Neuronal stem cell (in vitro differentiated cells): Measurements from ENCODE around the gene COL8A2.
A peak's percentile ranks its signal among the peaks of the same experiment; 100 is the strongest.

Experiments
- DNase-seq: peaks from one replicate; pipeline ENCODE4 v3.0.0-alpha.2; 2013; ENCODE audit warnings: low spot score
- H2AFZ ChIP-seq: one replicate; pipeline ENCODE4 v1.6.1; 2013; ENCODE audit warnings: mild to moderate bottlenecking, low read length, inconsistent platforms
- H2AK5ac ChIP-seq: 2 replicates; pipeline ENCODE4 v1.6.1; 2013; ENCODE audit warnings: low read depth, mild to moderate bottlenecking, inconsistent platforms, low read length, moderate library complexity, mixed read lengths
- H2BK120ac ChIP-seq: 2 replicates; pipeline ENCODE4 v1.6.1; 2013; ENCODE audit warnings: low read depth, mild to moderate bottlenecking, inconsistent platforms, low read length, moderate library complexity, mixed read lengths
- H2BK12ac ChIP-seq: one replicate; pipeline ENCODE4 v1.6.1; 2013; ENCODE audit warnings: low read length, inconsistent platforms
- H2BK15ac ChIP-seq: 2 replicates; pipeline ENCODE4 v1.6.1; 2013; ENCODE audit warnings: mild to moderate bottlenecking, low read length, inconsistent platforms, mixed read lengths
- H2BK5ac ChIP-seq: one replicate; pipeline ENCODE4 v1.6.1; 2013; ENCODE audit warnings: inconsistent platforms, mild to moderate bottlenecking, low read length, moderate library complexity
- H3K14ac ChIP-seq: one replicate; pipeline ENCODE4 v1.6.1; 2013; ENCODE audit warnings: low read length, inconsistent platforms
- H3K18ac ChIP-seq: 2 replicates; pipeline ENCODE4 v1.6.1; 2013; ENCODE audit warnings: low read length, inconsistent platforms
- H3K23ac ChIP-seq: 2 replicates; pipeline ENCODE4 v1.6.1; 2013; ENCODE audit warnings: low read depth, mild to moderate bottlenecking, mixed read lengths, low read length, inconsistent platforms; ENCODE audit not compliant: poor library complexity
- H3K27ac ChIP-seq: replicated peaks from 3 replicates; pipeline ENCODE4 v1.5.1; 2013; ENCODE audit warnings: low read length, inconsistent platforms
- H3K27me3 ChIP-seq, 3 experiments: 2 replicates each; pipeline ENCODE4 v1.6.1; 2013; ENCODE audit warnings: low read length in 3 of 3, mild to moderate bottlenecking in 2 of 3, inconsistent platforms in 1 of 3, low read depth in 1 of 3, mixed read lengths in 1 of 3, moderate library complexity in 1 of 3; ENCODE audit not compliant: control insufficient read depth in 3 of 3, insufficient read depth in 3 of 3
- H3K36me3 ChIP-seq, 2 donors: replicated peaks in 1 of 2; 2 replicates each; pipeline ENCODE4 v1.6.1; 2013; ENCODE audit warnings: low read length in 2 of 2; ENCODE audit not compliant: control insufficient read depth in 2 of 2, insufficient read depth in 2 of 2
- H3K4ac ChIP-seq: 2 replicates; pipeline ENCODE4 v1.6.1; 2013; ENCODE audit warnings: inconsistent platforms, mild to moderate bottlenecking, low read length, moderate library complexity
- H3K4me1 ChIP-seq, 2 donors: 1 replicate in 1 of 2; 2 replicates in 1 of 2; pipeline ENCODE4 v1.6.1; 2013; ENCODE audit warnings: low read length in 2 of 2, low read depth in 1 of 2; ENCODE audit not compliant: control insufficient read depth in 2 of 2, insufficient read depth in 1 of 2
- H3K4me2 ChIP-seq: one replicate; pipeline ENCODE4 v1.6.1; 2013; ENCODE audit warnings: mild to moderate bottlenecking, low read length, inconsistent platforms; ENCODE audit not compliant: insufficient read depth, poor library complexity, severe bottlenecking
- H3K4me3 ChIP-seq, 2 donors: 2 replicates each; pipeline ENCODE4 v1.5.1; 2013; ENCODE audit warnings: low read length in 2 of 2, mild to moderate bottlenecking in 2 of 2, inconsistent platforms in 1 of 2, moderate library complexity in 1 of 2
- H3K79me1 ChIP-seq: one replicate; pipeline ENCODE4 v1.6.1; 2013; ENCODE audit warnings: low read depth, mild to moderate bottlenecking, inconsistent platforms, low read length, moderate library complexity
- H3K9ac ChIP-seq: one replicate; pipeline ENCODE4 v1.6.1; 2013; ENCODE audit warnings: mild to moderate bottlenecking, low read depth, low read length, inconsistent platforms; ENCODE audit not compliant: poor library complexity
- H3K9me3 ChIP-seq, 2 donors: replicated peaks in 1 of 2; 2 replicates each; pipeline versions ENCODE3 to v1.6.1; 2013; ENCODE audit warnings: low read length in 2 of 2, mild to moderate bottlenecking in 2 of 2, inconsistent platforms in 1 of 2, low read depth in 1 of 2, mixed read lengths in 1 of 2, moderate library complexity in 1 of 2; ENCODE audit not compliant: control insufficient read depth in 2 of 2, insufficient read depth in 1 of 2
- H4K8ac ChIP-seq: one replicate; pipeline ENCODE4 v1.6.1; 2013; ENCODE audit warnings: low read depth, mild to moderate bottlenecking, inconsistent platforms, low read length, moderate library complexity
- H4K91ac ChIP-seq: one replicate; pipeline ENCODE4 v1.6.1; 2013; ENCODE audit warnings: low read length, low read depth, mild to moderate bottlenecking, inconsistent platforms; ENCODE audit not compliant: poor library complexity
- WGBS, 2 donors: extraction: QIAGEN DNeasy Blood & Tissue Kit; methylation state at CpG; one replicate each; pipeline ENCODE4 v1.1.7; 2013; ENCODE audit warnings: missing lambda C conversion rate in 2 of 2, mixed read lengths in 1 of 2; ENCODE audit not compliant: insufficient read length in 2 of 2, insufficient replicate concordance in 1 of 2; ENCODE audit errors: extremely low coverage in 2 of 2; 5-methylcytosine and 5-hydroxymethylcytosine counted together

Gene COL8A2

DNA sequence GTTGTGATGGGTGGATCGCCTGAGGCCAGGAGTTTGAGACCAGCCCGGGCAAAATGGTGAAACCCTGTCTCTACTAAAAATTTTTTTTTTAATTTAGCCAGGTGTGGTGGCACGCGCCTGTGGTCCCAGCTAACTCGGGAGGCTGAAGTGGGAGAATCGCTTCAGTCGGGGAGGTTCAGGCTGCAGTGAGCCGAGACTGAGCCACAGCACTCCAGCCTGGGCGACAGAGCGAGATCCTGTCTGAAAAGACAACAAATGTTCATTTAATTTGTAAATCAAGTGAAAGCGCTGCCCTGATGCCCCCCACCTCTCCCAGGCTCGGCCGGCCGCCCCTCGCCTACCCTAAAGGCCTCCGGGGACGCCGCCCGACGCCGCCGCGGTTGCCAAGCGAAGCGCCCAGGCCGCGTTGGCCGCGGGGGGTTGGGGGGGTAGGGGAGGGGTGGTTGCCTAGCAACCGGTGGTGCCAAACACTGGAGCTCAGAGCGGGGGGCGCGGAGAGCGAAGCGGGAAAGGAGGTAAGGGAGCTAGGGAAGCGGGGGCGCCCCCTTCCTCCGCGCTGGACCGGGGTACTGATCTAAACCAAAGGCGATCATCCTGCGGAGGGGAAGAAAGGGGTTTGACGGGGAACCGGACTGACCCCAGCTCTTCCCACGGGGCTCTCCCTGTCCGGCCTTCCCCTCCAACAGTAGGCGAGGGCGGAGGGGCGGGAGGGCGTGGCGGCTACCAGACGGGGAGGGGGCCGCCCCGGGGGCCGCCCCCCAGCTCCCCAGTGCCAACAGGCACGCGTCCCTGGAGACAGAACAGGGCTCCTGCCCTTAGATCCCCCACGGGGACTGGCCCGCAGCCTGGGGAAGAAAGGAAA lies 41.2 kb downstream of the COL8A2 start, which contains the start of gene TEKT2:
Gene TEKT2, plus strand, starts transcription at position 460 of the 862 bp plus-strand sequence. CDS start 828 bp downstream, outside the sequence.
- Histone ChIP-seq H4K91ac (no peak within 1 kb of the TSS), H3K27me3 (no peaks in the 10 kb centered on the region), H3K14ac (peak within 1 kb of the TSS; percentile 65), H3K4me1 (peaks cover 9 to 11% of the 10 kb centered on the region in 2 donors), H2BK5ac (peak within 1 kb of the TSS; percentile 44), H2AFZ (peak within 1 kb of the TSS; percentile 94), H3K4me2 (peak within 1 kb of the TSS; percentile 95), H4K8ac (no peak within 1 kb of the TSS), H3K23ac (no peak within 1 kb of the TSS), H3K18ac (peak within 1 kb of the TSS; percentile 98), H3K36me3 (peaks cover 13 to 15% of the 10 kb centered on the region in 2 donors), H3K9me3 (no peaks in the 10 kb centered on the region), H2BK12ac (peak within 1 kb of the TSS; percentile 88), H3K79me1 (peaks cover 6% of the 10 kb centered on the region), H3K9ac (peak within 1 kb of the TSS; percentile 17), H3K4me3 (peak within 1 kb of the TSS; percentile 54 to 80), H3K4ac (no peak within 1 kb of the TSS), H2BK15ac (peak within 1 kb of the TSS; percentile 98), H3K27ac (peak within 1 kb of the TSS; percentile 57), H2AK5ac (peak within 1 kb of the TSS; percentile 32), H2BK120ac (no peak within 1 kb of the TSS)
- no CpG with 5 or more reads among the region's 59 CpGs for WGBS, 2 donors
- peak; percentile 89 for DNase-seq

DNA sequence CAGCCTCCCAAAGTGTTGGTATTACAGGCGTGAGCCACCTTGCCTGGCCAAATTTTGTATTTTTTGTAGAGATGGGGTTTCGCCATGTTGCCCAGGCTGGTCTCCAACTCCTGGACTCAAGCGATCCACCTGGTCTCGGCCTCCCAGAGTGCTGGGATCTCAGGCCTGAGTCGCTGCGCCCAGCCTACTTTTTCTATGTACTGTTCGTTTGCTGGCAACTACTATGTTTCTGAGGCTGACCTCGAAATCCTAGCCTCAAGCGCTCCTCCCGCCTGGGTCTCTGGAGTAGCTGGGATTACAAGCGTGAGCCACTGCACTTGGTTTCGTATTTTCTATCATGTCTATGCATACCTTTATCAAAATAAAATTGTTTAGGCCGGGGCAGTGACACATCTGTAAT lies 41.8 kb downstream of the COL8A2 start:
- Histone ChIP-seq H3K4me1 (peaks cover 6 to 8% of the 10 kb centered on the region in 2 donors), H3K23ac (no peak overlapping the region), H3K27me3 (no peaks in the 10 kb centered on the region), H2AFZ (peak overlapping the region; percentile 94), H3K9me3 (no peaks in the 10 kb centered on the region), H3K18ac (no peak overlapping the region), H3K4me3 (peak overlapping the region in 1 of 2 donors; percentile 54), H3K4ac (no peak overlapping the region), H3K27ac (no peak overlapping the region), H3K4me2 (no peak overlapping the region), H4K91ac (no peak overlapping the region), H4K8ac (no peak overlapping the region), H2BK5ac (peak overlapping the region; percentile 44), H3K36me3 (peaks cover 13 to 15% of the 10 kb centered on the region in 2 donors), H2BK15ac (peak overlapping the region; percentile 81), H2BK12ac (no peak overlapping the region), H3K9ac (no peak overlapping the region), H2BK120ac (no peak overlapping the region), H2AK5ac (no peak overlapping the region), H3K14ac (no peak overlapping the region), H3K79me1 (peaks cover 5% of the 10 kb centered on the region)
- no peak for DNase-seq
- no CpG with 5 or more reads among the region's 13 CpGs for WGBS, 2 donors

DNA sequence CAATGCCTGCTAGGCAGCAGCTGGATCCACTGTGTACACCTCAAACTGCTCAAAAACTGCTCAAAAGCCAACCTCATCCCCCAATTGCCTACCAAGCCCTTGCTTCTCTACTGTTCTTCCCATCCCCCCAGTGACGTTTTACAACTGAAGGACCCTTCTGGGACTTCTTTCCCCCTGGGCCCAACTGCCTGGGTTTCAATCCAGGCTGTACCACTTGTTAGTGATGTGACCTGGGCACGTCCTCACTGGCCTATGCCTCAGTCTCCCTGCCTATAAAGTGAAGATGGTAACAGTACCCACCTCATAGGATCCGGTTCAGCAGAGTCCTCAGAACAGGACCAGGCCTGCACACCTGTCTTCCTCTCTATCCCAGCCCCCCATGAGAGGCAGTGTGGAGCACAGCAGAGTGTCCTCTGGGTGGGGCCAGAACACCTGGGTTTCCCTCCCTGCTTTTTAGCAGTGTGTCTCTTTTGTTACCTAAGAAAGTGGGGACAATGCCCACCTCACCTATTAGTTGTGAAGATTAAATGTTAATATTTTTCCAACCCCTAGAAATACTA lies 43.0 kb downstream of the COL8A2 start:
- Histone ChIP-seq H2BK120ac (no peak overlapping the region), H3K4me1 (peaks cover 5 to 7% of the 10 kb centered on the region in 2 donors), H3K36me3 (peaks cover 5 to 6% of the 10 kb centered on the region in 2 donors), H3K27ac (no peak overlapping the region), H2AK5ac (no peak overlapping the region), H3K4me3 (no peak overlapping the region), H3K4me2 (no peak overlapping the region), H3K9ac (no peak overlapping the region), H4K8ac (no peak overlapping the region), H4K91ac (no peak overlapping the region), H3K18ac (no peak overlapping the region), H3K27me3 (no peaks in the 10 kb centered on the region), H3K4ac (no peak overlapping the region), H3K79me1 (peaks cover 3% of the 10 kb centered on the region), H2BK12ac (no peak overlapping the region), H2BK15ac (no peak overlapping the region), H3K14ac (no peak overlapping the region), H3K23ac (no peak overlapping the region), H2BK5ac (no peak overlapping the region), H3K9me3 (no peaks in the 10 kb centered on the region), H2AFZ (no peak overlapping the region)
- no CpG with 5 or more reads among the region's 3 CpGs for WGBS, 2 donors
- DNase-seq = no peak

DNA sequence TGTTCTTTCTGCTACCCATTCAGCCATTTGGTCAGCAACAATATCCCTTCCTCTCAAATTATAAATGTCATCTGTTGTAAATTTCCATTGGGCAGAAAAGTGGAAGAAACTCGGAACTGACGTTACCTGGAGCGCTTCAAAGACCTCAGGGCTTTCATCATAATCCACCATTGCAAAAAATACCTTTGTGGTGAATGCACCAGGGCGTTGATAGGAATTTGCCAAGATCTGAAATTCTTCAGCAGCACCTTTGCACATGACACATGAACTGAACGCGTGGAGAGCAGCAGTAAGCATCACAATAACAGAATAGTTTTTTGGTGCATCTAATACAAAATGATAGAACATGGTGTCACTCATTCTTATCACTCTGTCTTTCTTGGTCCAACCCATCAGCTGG lies 44.2 kb downstream of the COL8A2 start:
- Histone ChIP-seq H3K4ac (no peak overlapping the region), H2AFZ (no peak overlapping the region), H3K27me3 (no peaks in the 10 kb centered on the region), H3K4me2 (no peak overlapping the region), H2BK5ac (no peak overlapping the region), H4K91ac (no peak overlapping the region), H3K23ac (no peak overlapping the region), H3K79me1 (no peaks in the 10 kb centered on the region), H3K4me3 (no peak overlapping the region), H3K18ac (no peak overlapping the region), H4K8ac (no peak overlapping the region), H2AK5ac (no peak overlapping the region), H3K9me3 (no peaks in the 10 kb centered on the region), H3K36me3 (no peaks in the 10 kb centered on the region), H2BK12ac (no peak overlapping the region), H3K14ac (no peak overlapping the region), H2BK15ac (no peak overlapping the region), H3K9ac (no peak overlapping the region), H3K27ac (no peak overlapping the region), H3K4me1 (peaks cover 5 to 7% of the 10 kb centered on the region in 2 donors), H2BK120ac (no peak overlapping the region)
- no CpG with 5 or more reads among the region's 6 CpGs for WGBS, 2 donors
- DNase-seq = no peak
